GM19372 (cell line): Measurements from ENCODE around the gene ANKRD13A.
A peak's percentile ranks its signal among the peaks of the same experiment; 100 is the strongest.
"Not testable (repeated sequence)": the region's sequence is repeated elsewhere in the genome, so short reads cannot be mapped to it uniquely, and the experiment has no call there.

ENCODE experiments used
- ATAC-seq: cut with Tn5 transposase; IDR thresholded peaks from one replicate; pipeline ENCODE4 v1.9.1; 2021; ENCODE audit warnings: mild to moderate bottlenecking, low read depth, moderate library complexity; ENCODE audit not compliant: unreplicated experiment

Gene ANKRD13A

DNA sequence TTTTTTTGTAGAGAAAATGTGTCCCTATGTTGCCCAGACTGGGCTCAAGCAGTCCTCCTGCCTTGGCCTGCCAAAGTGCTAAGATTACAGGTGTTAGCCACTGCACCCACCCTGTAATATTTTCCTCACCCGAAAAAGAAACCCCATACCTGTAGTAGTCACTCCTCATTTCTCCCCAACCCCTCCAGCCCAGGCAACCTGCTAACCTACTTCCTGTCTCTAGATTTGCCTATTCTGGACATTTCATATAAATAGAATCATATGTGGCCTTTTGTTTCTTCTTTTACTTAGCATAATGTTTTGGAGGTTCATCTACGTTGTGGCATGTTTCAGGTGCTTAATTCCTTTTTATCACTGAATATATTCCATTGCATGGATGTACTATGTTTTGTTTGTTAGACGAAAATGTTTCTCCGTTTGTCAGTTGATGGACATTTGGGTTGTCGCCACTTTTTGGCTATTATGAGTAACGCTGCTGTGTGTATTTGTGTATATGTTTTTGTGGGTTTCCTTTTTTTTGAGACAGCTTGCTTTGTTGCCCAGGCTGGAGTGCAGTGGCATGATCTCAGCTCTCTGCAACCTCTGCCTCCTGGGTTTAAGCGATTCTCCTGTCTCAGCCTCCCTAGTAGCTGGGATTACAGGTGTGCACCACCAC is 6.2 kb downstream of the ANKRD13A start:
- no peak for ATAC-seq

DNA sequence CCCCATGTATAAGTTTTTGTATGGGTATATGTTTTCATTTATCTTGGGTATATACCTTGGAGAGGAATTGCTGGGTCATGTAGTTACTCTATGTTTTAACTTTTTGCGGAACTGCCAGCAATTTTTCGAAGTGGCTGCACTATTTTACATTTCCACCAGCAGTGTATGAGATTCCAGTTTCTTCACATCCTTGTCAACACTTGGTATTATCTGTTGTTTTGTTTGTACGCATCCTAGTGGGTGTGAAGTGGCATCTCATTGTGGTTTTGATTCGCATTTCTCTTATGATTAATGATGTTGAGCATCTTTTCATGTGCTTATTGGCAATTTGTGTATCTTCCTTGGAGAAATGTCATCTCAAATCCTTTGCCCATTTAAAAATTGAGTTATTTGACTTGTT is 6.9 kb downstream of the ANKRD13A start:
- no peak for ATAC-seq

DNA sequence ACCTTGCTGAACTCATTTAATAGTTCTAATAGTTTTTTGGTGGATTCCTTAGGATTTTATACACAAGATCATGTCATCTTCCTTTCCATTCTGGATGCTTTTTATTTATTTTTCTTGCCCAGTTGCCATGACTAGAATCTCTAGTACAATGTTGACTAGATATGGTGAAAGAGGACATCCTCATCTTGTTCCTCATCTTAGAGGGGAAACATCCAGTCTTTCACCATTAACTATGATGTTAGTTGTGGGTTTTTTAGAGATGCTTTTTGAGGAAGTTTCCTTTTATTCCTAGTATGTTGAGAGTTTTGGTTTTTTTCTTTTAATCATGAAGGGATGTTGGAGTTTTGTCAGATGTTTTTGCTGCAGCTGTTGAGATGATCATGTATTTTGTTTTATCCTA is 8.7 kb downstream of the ANKRD13A start:
- no peak for ATAC-seq

DNA sequence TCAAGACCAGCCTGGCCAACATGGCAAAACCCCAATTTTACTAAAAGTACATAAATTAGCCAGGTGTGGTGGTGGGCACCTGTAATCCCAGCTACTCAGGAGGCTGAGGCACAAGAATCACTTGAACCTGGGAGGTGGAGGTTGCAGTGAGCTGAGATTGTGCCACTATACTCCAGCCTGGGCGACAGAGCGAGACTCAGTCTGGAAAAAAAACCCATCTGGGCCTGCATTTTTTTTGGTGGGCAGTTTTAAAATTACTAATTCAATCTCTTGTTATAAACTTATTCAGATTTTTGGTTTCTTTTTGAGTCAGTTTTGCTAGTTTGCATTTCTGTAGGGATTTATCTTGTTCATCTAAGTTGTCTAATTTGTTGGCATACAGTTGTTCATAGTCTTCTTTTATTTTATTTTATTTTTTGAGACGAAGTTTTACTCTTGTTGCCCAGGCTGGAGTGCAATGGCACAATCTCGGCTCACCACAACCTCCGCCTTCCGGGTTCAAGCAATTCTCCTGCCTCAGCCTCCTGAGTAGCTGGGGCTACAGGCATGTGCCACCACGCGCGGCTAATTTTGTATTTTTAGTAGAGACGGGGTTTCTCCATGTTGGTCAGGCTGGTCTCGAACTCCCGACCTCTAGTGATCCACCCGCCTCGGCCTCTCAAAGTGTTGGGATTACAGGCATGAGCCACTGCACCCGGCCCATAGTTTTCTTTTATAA is 9.6 kb downstream of the ANKRD13A start:
- ATAC-seq: not testable (repeated sequence)

DNA sequence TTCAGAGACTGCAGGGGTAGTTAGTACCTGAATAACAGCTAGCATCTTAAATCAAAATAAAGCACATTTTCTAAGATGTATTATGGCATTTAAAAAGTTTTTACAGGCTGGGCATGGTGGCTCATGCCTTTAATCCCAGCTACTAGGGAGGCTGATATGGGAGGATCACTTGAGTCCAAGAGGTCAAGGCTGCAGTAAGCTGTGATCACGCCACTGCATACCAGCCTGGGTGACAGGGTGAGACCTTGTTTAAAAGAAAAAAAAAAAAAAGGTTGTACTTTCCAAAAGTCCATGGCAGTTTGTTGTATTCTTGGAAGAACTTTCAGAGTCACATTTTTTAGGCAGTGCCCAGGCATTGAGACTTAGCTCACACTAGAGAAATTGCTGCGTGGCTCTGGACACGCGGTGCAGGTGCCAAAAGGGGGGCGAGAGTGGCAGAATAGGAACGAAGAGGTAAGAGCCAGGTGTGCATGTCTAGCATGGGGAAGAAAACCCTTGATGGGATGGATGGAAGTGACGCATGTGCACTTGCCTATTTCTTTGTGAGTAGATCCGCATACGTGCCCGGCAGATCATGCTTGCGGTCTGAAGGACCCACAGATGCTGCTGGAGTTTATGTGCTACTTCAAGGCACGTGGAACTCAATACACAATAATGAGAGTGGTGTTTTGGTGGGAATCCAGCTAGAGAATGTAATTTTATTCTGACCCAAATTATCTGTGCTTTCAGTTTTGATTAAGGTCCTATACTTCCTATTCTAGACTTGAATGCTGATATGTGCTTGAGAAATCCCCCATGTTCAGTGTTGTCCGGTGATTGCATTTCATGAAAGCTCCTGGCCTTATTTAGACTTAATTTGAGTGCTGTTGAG is 11.9 kb downstream of the ANKRD13A start:
- no peak for ATAC-seq

DNA sequence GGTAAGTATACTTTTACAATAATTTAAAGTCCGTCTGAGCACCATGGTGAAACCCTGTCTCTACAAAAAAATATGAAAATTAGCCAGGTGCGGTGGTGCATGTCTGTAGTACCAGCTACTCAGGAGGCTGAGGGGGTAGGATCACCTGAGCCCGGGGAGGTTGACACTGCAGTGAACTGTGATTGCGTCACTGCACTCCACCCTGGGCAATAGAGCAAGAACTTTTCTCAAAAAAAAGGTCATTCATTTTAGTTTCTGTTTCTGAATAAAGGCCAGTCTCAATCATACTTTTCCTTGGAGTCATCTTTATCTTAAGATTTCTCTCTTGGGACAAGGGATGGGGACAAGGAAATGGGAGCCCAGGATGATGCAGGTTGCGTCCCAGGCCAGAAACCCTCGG is 12.9 kb downstream of the ANKRD13A start:
- peak; percentile 44 for ATAC-seq

DNA sequence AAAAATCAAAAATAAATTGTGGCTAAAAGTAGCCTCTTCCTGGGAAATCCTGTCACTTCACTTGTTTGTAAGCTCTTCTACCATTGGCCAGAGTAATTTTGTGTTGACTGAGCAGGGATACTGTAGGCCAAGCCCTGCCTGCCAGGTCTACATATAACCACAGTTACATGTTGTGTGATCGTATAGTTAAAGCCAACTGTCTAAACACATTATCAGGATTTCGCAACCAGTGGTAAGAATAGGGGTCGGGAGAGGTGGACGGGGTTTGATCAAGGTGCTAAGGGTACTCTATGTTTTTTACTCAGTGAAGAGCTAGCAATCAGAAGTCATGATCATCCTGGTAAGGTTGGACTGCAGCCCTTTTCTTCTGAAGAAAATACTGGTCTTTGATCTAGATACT is 13.4 kb downstream of the ANKRD13A start:
- no peak for ATAC-seq

DNA sequence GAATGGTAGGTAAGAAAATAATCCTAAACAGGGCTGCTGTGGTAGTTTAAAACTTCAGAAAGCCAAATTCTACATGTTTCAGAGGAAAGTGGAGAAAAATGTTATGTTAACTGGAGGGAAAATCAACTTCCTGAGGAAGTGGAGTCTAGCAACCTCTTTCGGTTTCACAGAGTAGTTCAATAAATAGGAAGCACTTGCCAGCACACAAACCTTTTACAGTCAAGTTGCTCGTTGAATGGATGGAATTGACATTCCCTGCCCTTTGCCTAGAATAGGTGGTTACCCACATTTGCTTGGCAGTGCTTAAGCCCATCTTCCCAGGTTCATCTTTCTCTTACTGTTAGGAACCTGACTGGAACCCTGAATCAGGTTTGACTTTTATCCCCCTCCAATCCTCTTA is 15.9 kb downstream of the ANKRD13A start:
- ATAC-seq: no peak

DNA sequence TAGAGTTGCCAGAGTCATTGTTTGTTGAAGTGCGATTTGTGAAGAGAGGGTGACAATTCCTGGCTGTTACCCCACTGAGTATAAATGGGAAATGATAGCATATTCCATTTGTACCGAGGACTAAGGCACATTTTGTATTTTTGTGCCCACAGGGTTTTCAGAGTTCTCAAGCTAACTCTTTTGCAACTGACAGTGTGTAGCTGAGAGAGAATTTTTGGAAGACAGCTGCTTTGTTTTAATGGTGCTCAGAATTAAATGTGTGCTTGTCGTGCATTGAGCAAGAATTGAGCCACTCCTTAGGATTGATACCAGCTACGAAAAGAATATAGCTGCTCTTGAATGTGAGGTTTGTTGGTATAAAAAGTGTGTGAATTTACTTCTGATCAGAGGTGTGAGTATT is 21.7 kb downstream of the ANKRD13A start:
- ATAC-seq: no peak

DNA sequence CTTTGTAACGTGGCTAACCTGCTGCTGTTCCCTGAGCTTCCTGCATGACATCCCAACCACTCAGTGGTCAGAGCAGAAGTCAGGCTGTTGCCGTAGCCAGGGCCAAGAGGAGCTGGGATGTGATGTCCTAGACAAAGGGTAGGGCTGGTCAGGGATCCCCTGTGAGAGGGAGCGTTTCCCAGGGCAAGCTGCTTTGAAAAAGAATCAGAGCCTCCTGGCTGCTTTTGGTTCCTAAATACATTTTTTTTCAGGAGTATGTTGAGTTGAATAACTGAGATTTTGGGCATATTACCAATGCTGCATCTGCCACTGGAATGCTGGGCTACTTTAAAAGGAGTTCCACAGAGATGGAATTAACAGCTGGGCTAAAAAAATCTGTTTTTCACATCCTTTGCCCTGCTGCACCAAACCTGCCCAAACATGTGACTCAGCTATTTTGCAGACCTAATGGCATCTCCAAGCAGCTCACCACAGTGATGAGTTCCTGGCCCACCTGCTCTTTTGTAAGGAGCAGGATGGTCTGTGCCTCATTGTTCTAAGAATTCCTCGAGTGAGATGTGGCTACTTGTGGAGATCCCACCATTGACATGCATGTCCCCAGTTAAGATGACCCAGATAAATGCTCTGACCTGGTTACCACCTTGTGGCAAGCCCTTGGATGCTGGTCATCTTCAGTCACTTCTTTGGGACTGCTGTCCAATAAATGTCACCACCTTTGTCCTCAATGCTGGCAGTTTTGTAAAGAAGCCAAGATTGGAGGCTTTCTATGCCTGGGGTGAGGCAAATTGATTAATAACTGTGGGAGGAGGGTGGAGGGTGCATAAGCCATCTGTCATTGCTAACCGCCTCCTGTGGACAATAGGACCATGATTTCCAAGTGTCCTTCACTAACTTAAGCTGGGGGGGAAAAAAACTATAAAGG is 24.1 kb downstream of the ANKRD13A start:
- ATAC-seq: no peak

DNA sequence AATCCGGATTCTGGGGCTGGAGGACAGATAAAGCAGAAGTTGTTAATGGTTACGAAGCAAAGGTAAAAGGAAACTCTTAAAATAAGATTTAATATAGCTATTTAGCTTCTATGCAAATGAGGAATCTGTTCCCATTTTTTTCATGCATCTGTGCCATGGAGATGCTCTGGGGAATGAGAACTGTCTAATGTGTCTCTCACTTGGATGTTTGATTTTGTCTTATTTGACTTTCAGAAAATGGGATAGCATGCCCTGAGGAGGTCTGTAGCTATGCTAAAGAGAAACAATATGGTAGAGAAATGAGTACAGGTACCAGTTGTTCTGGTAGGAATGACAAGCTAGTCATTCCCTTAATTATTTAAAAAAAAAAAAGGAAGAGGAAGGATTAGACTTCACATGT is 24.8 kb downstream of the ANKRD13A start:
- ATAC-seq: no peak

DNA sequence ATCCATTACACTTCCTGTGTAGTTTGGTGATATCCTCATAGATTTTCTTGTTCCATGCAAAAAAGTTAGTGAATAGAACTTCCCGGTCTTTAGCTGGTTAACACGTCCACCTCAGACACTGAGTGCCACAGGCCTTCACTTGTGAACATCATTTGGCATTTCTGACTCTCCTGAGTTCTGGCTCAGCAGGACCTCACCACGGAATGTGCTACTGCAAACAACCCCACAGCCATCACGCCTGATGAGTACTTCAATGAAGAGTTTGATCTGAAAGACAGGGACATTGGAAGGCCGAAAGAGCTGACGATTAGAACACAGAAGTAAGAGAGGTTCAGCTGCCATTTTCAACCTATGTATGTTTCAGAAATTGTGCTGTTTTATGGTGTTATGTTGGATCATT is 29.1 kb downstream of the ANKRD13A start:
- no peak for ATAC-seq

DNA sequence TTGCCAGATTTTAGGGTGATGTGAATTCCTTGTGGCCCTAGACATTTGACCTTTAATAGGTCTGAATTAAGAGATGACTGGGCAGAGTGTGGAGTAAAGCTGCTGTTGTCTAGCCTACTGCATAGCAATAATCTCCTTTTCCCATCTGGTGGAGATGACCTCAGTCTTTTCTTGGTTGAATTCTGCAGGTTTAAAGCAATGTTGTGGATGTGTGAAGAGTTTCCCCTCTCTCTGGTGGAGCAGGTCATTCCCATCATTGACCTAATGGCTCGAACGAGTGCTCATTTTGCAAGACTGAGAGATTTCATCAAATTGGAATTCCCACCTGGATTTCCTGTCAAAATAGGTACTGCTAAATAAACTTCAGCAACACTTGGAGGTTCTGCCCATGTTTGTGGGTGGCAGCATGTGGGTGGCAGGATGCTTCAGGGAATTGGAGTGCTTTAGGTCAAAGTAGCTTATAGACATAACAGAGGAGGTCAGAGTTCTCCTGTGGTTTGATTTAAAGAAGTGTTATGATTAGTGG is 30.1 kb downstream of the ANKRD13A start:
- ATAC-seq: no peak

DNA sequence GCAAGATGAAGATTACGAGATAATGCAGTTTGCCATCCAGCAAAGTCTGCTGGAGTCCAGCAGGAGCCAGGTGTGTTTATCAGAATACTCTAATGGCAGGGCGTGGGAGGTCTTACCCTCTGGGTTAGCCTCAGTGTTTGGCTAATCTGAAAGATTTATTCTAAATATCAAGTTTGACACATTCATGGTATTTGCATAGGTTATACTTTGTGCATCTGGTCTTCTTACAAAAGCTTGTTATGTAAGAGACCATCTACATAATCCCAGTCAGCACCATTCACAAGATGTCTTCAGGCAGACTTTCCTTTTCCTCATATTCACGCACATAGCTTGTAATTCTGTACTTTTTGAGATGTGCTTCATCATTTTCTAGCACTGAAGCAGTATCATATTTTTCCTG is 34.7 kb downstream of the ANKRD13A start:
- no peak for ATAC-seq

DNA sequence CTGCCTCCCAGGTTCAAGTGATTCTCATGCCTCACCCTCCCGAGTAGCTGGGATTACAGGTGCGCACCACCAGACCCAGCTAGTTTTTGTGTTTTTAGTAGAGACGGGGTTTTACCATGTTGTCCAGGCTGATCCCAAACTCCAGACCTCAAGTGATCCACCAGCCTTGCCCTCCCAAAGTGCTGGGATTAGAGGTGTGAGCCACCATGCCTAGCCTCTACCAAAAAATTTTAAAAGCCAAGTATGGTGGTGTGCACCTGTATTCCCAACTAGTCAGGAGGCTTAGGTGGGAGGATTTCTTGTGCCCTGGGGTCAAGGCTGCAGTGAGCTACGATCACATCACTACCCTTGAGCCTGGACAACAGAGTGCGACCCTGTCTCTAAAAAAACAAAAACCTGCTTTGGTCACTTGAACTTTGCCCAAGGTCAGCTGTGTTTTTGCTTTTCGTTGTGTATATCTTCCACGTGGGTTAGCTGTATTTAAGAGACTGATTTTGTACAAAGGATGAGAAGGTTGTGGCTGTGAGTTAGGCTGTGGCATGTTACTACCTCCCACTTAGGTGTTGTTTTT is 36.4 kb downstream of the ANKRD13A start:
- ATAC-seq: no peak

DNA sequence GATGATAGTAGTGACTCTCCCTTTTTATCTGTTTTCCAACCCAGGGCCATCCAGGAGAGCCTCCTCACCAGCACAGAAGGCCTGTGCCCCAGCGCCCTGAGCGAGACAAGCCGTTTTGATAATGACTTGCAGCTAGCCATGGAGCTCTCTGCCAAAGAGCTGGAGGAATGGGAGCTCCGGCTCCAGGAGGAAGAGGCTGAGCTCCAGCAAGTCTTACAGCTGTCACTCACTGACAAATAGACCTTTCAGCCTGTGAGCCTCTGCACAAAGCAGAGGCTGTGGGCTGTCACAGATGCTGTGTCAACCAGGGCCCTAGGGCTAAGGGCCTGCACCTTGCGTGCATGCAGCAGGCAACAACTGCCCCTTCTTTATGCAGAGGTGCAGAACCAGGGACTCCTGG is 38.1 kb downstream of the ANKRD13A start:
- ATAC-seq: no peak

DNA sequence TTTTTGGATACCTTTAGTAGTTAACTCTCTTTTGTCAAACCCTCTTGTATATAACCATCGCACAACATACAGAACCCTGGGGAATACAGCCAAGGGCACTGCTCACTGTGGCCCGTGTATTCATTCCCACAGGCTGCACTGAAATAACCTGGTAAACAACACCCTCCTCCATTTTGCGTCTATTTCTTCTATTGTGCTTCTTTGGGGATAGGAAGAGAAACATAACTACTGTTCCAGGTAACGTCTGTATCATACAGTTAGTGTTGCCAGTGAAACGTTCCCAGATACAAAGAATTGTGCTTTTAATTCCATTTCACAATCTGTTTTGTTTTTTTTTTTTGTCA is 39.5 kb downstream of the ANKRD13A start:
- no peak for ATAC-seq

DNA sequence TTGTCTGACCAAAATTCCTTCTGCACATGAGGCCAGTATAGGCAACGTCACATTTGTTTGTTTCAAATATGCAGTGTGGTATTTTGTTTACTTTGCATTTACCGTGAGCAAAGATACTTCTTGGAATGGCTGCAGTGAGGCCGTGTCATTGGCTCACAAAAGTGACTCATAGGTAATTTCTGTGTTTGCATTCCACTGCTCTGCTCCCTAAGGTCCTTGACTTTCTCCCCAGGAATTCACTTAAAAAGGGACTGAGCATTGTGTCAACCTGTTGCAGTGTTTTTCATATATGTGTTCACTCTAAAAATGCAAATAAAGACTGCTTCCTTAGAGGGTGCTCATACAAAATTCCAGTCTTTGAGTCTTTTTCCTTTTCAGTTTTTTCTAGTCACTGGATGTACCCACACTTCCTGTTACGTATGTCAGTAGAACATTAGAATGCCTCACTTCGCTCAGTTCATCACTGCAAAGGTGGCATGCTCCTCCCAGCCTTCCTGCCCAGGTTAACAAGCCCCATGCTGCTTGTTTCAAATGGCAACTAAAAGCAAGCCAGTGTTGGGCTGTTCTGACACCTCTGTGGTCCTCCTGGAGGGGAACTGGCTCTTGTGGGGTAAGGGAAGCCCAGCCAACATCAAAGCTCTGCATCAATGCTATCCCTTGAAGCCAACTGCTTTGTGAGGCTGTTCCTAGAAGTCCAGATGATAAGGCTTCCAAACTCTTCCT is 40.0 kb downstream of the ANKRD13A start:
- ATAC-seq: no peak

DNA sequence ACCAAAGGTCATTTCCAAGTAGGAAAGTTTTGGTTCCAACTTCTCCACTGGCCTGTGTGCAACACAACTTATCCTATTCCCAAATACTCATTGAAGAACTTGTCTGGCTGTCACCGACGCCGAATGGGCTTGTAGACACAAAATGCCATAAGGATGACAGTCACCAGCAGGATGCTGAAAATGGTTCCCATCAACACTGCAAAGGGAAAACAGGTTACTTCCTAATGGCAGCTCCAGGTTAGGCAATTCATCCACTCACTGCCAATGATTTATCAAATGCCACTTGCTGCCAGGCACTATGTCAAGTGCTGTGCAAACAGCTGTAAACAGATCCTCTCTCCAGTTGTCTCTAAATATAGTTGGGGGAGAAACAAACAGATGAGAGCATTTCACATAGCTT is 43.0 kb downstream of the ANKRD13A start:
- no peak for ATAC-seq
